ENCODE data around the gene ZSWIM7.
"Not testable (repeated sequence)": the region's sequence is repeated elsewhere in the genome, so short reads cannot be mapped to it uniquely, and the experiment has no call there.

ZSWIM7 gene

GRCh38 chr17:15981646-15982580 lies 17.6 kb downstream of the ZSWIM7 start:
- no peaks in the 10 kb centered on the region for H3K4me1 ChIP-seq (ENCODE audit: insufficient read depth, low read length)
- no peak for TF ChIP-seq EZH2 (IDR thresholded peaks at IDR 0.05; ENCODE audit: borderline replicate concordance, low read depth, low read length, severe bottlenecking)
- TF ChIP-seq CTCF (IDR thresholded peaks at IDR 0.05; ENCODE audit: borderline replicate concordance, extremely low read depth, low read length, poor library complexity, severe bottlenecking) = no peak
- H3K36me3 ChIP-seq (ENCODE audit: insufficient read depth, low read length) = peaks cover 53% of the 10 kb centered on the region
- no peak overlapping the region for H2AFZ ChIP-seq (ENCODE audit: low read depth, low read length)
- no peaks in the 10 kb centered on the region for H3K9me3 ChIP-seq (ENCODE audit: insufficient read depth, low read length, severe bottlenecking)
- no peak for ATAC-seq (ENCODE audit: insufficient read depth, low read depth)
- H3K27me3 ChIP-seq (ENCODE audit: insufficient read depth, low read length, poor library complexity) = no peaks in the 10 kb centered on the region
- H3K9ac ChIP-seq (ENCODE audit: low read depth, low read length) = no peak overlapping the region
- no peak overlapping the region for H3K27ac ChIP-seq (ENCODE audit: low read length)
- H3K79me2 ChIP-seq (ENCODE audit: insufficient read depth, low read length) = no peaks in the 10 kb centered on the region
- H3K4me3 ChIP-seq (ENCODE audit: low read depth in 1 of 2, low read length in 2 of 2) = no peak overlapping the region
- no peak for DNase-seq
- H4K20me1 ChIP-seq (ENCODE audit: insufficient read depth, low read length) = no peaks in the 10 kb centered on the region
- no peak overlapping the region for H3K4me2 ChIP-seq (ENCODE audit: insufficient read depth, low read length)

GRCh38 chr17:15981208-15981607 lies 18.3 kb downstream of the ZSWIM7 start:
- no peaks in the 10 kb centered on the region for H3K9me3 ChIP-seq (ENCODE audit: insufficient read depth, low read length, severe bottlenecking)
- no peaks in the 10 kb centered on the region for H3K79me2 ChIP-seq (ENCODE audit: insufficient read depth, low read length)

GRCh38 chr17:15979013-15979412 lies 20.5 kb downstream of the ZSWIM7 start:
- not testable (repeated sequence) for H3K27me3 ChIP-seq (ENCODE audit: insufficient read depth, low read length, poor library complexity); H3K4me2 ChIP-seq (ENCODE audit: insufficient read depth, low read length); H3K9ac ChIP-seq (ENCODE audit: low read depth, low read length); H3K79me2 ChIP-seq (ENCODE audit: insufficient read depth, low read length); H3K4me3 ChIP-seq (ENCODE audit: low read depth in 1 of 2, low read length in 2 of 2); H3K27ac ChIP-seq (ENCODE audit: low read length); H3K9me3 ChIP-seq (ENCODE audit: insufficient read depth, low read length, severe bottlenecking); ATAC-seq (ENCODE audit: insufficient read depth, low read depth); H2AFZ ChIP-seq (ENCODE audit: low read depth, low read length); H4K20me1 ChIP-seq (ENCODE audit: insufficient read depth, low read length); H3K4me1 ChIP-seq (ENCODE audit: insufficient read depth, low read length); DNase-seq
- peaks cover 37% of the 10 kb centered on the region for H3K36me3 ChIP-seq (ENCODE audit: insufficient read depth, low read length)

More at GRCh38 chr17:15981208-15981607, 18.3 kb downstream of the ZSWIM7 start:
- H3K4me1 ChIP-seq (ENCODE audit: insufficient read depth, low read length) = no peaks in the 10 kb centered on the region
- TF ChIP-seq EZH2 (IDR thresholded peaks at IDR 0.05; ENCODE audit: borderline replicate concordance, low read depth, low read length, severe bottlenecking) (no peak), CTCF (IDR thresholded peaks at IDR 0.05; ENCODE audit: borderline replicate concordance, extremely low read depth, low read length, poor library complexity, severe bottlenecking) (no peak)
- H3K27me3 ChIP-seq (ENCODE audit: insufficient read depth, low read length, poor library complexity) = no peaks in the 10 kb centered on the region
- no peaks in the 10 kb centered on the region for H4K20me1 ChIP-seq (ENCODE audit: insufficient read depth, low read length)
- H3K4me3 ChIP-seq (ENCODE audit: low read depth in 1 of 2, low read length in 2 of 2) = no peak overlapping the region
- H2AFZ ChIP-seq (ENCODE audit: low read depth, low read length) = no peak overlapping the region
- H3K36me3 ChIP-seq (ENCODE audit: insufficient read depth, low read length) = peaks cover 52% of the 10 kb centered on the region
- H3K4me2 ChIP-seq (ENCODE audit: insufficient read depth, low read length) = no peak overlapping the region
- DNase-seq (no peak), ATAC-seq (ENCODE audit: insufficient read depth, low read depth) (no peak)
- H3K9ac ChIP-seq (ENCODE audit: low read depth, low read length) = no peak overlapping the region
- H3K27ac ChIP-seq (ENCODE audit: low read length) = no peak overlapping the region

GRCh38 chr17:15978606-15979005 lies 20.9 kb downstream of the ZSWIM7 start:
- peaks cover 34% of the 10 kb centered on the region for H3K36me3 ChIP-seq (ENCODE audit: insufficient read depth, low read length)
- no peak overlapping the region for H3K27ac ChIP-seq (ENCODE audit: low read length)
- no peaks in the 10 kb centered on the region for H3K9me3 ChIP-seq (ENCODE audit: insufficient read depth, low read length, severe bottlenecking)
- TF ChIP-seq CTCF (IDR thresholded peaks at IDR 0.05; ENCODE audit: borderline replicate concordance, extremely low read depth, low read length, poor library complexity, severe bottlenecking) (no peak), EZH2 (IDR thresholded peaks at IDR 0.05; ENCODE audit: borderline replicate concordance, low read depth, low read length, severe bottlenecking) (no peak)
- DNase-seq (no peak), ATAC-seq (ENCODE audit: insufficient read depth, low read depth) (no peak)
- no peaks in the 10 kb centered on the region for H3K4me1 ChIP-seq (ENCODE audit: insufficient read depth, low read length)
- H3K9ac ChIP-seq (ENCODE audit: low read depth, low read length) = no peak overlapping the region
- H4K20me1 ChIP-seq (ENCODE audit: insufficient read depth, low read length) = no peaks in the 10 kb centered on the region
- no peak overlapping the region for H2AFZ ChIP-seq (ENCODE audit: low read depth, low read length)
- H3K79me2 ChIP-seq (ENCODE audit: insufficient read depth, low read length) = no peaks in the 10 kb centered on the region
- H3K27me3 ChIP-seq (ENCODE audit: insufficient read depth, low read length, poor library complexity) = no peaks in the 10 kb centered on the region
- H3K4me3 ChIP-seq (ENCODE audit: low read depth in 1 of 2, low read length in 2 of 2) = no peak overlapping the region
- H3K4me2 ChIP-seq (ENCODE audit: insufficient read depth, low read length) = no peak overlapping the region
